H1 (cell line): ENCODE measurements around the gene CC2D2A.

Experiments
- CTCF ChIP-seq, 3 experiments: IDR thresholded peaks; 1 replicate in 2 of 3; 2 replicates in 1 of 3; pipeline versions ENCODE4 v1.5.1 to v1.6.1; 2011; ENCODE audit warnings: low read length in 3 of 3, mild to moderate bottlenecking in 3 of 3, inconsistent platforms in 2 of 3, low read depth in 1 of 3, moderate library complexity in 1 of 3; ENCODE audit not compliant: insufficient read depth in 1 of 3; ENCODE audit errors: control extremely low read depth in 1 of 3
- EP300 ChIP-seq, 2 experiments: IDR thresholded peaks; 1 replicate in 1 of 2; 2 replicates in 1 of 2; pipeline ENCODE4 v1.6.1; 2011 to 2012; ENCODE audit warnings: low read depth in 2 of 2, low read length in 2 of 2, mild to moderate bottlenecking in 2 of 2, borderline replicate concordance in 1 of 2, inconsistent platforms in 1 of 2, moderate library complexity in 1 of 2

- TF ChIP-seq CTCF (IDR thresholded peaks at IDR 0.05; ENCODE audit: control extremely low read depth in 1 of 3, insufficient read depth in 1 of 3, low read depth in 1 of 3, low read length in 3 of 3) (no peak), EP300 (IDR thresholded peaks at IDR 0.05; ENCODE audit: borderline replicate concordance in 1 of 2, low read depth in 2 of 2, low read length in 2 of 2) (no peak)
These were observed 35.0 kb upstream of the CC2D2A start for GRCh38 chr4:15434676-15435075.
